ENCODE data around the gene TSPAN4. TPM values are rescaled to one million over a fixed set of nuclear protein-coding genes. Genes with fewer than 3 reads are reported as not detected.

TSPAN4 gene
- total and polyA plus RNA-seq, 9 of the 15 experiments (the other 6 are each of a cell fraction or from before 2014, with no cell fraction given) = 0.07 to 31.0 (median 15.7) TPM

GRCh38 chr11:802693-803466 is 39.8 kb upstream of the TSPAN4 start:
- Histone ChIP-seq H3K27me3 (ENCODE audit: control insufficient read depth in 2 of 2, insufficient read depth in 2 of 2, low read length in 2 of 2) (no peaks in the 10 kb centered on the region), H3K9me1 (ENCODE audit: control insufficient read depth, insufficient read depth, low read length) (no peaks in the 10 kb centered on the region), H2AFZ (ENCODE audit: low read depth, low read length) (no peak overlapping the region), H3K79me2 (ENCODE audit: control insufficient read depth, insufficient read depth, low read length) (peaks cover 22% of the 10 kb centered on the region), H3K27ac (ENCODE audit: extremely low read depth, low read depth, low read length) (no peak overlapping the region), H3K9me3 (replicated peaks; ENCODE audit: control insufficient read depth, insufficient read depth, low read depth, low read length) (no peaks in the 10 kb centered on the region), H3K4me2 (ENCODE audit: insufficient read depth, low read length) (no peak overlapping the region), H3K9ac (ENCODE audit: insufficient read depth in 1 of 2, low read depth in 2 of 2, low read length in 2 of 2) (peak overlapping the region in 1 of 2 experiments; percentile 97; a peak in 2 of 4 replicates), H3K4me1 (replicated peaks in 1 of 2; ENCODE audit: control insufficient read depth in 2 of 2, insufficient read depth in 2 of 2, low read length in 2 of 2) (peaks cover 10 to 93% of the 10 kb centered on the region in 2 experiments; a peak in 4 of 5 replicates), H3K36me3 (ENCODE audit: control insufficient read depth, insufficient read depth, low read length) (peaks cover 38% of the 10 kb centered on the region; the same call in 1 of the 3 replicates), H3K4me3 (no peak overlapping the region), H4K20me1 (replicated peaks; ENCODE audit: control insufficient read depth, insufficient read depth, low read length) (no peaks in the 10 kb centered on the region)
- POLR2A ChIA-PET = interaction anchor here (0.6 to 1.1 kb wide), 4 partner anchors 24 to 111 kb away, joined by 3 to 4 read pairs (median 4); no protein-coding TSS in a partner anchor
- ATAC-seq (no peak), FAIRE-seq (no peak), DNase-seq (ENCODE audit: extremely low read depth in 1 of 4, low spot score in 3 of 4) (no peak)
- CTCF ChIA-PET (ENCODE audit: low intra/inter-chr PET ratio) = no interaction called here
- WGBS (ENCODE audit: insufficient coverage, low coverage, missing lambda C conversion rate) = 91% methylated on average over 21 of the region's 28 CpGs
- in situ Hi-C loops (cut with MboI) (no loop called here), intact Hi-C loops (cut with micrococcal nuclease) (no loop called here)
- no TSS peak for BruUV-seq (replicated peaks)
- TF ChIP-seq ZFP1 (CRISPR knock-in tag; IDR thresholded peaks at IDR 0.05) = no peak
- TF ChIP-seq, protein P1, sequence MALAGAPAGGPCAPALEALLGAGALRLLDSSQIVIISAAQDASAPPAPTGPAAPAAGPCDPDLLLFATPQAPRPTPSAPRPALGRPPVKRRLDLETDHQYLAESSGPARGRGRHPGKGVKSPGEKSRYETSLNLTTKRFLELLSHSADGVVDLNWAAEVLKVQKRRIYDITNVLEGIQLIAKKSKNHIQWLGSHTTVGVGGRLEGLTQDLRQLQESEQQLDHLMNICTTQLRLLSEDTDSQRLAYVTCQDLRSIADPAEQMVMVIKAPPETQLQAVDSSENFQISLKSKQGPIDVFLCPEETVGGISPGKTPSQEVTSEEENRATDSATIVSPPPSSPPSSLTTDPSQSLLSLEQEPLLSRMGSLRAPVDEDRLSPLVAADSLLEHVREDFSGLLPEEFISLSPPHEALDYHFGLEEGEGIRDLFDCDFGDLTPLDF (CRISPR knock-in tag; IDR thresholded peaks at IDR 0.05) = no peak
- TF ChIP-seq MEIS2 (IDR thresholded peaks at IDR 0.05; ENCODE audit: partially characterized antibody) = no peak
- no peak for TF ChIP-seq TEAD1 (CRISPR knock-in tag; IDR thresholded peaks at IDR 0.05)
- no peak for TF ChIP-seq ZSCAN32 (CRISPR knock-in tag; IDR thresholded peaks at IDR 0.05)
- TF ChIP-seq KLF1 (tag; IDR thresholded peaks at IDR 0.05) = no peak
- no peak for TF ChIP-seq RNF2 (IDR thresholded peaks at IDR 0.05)
- no peak for TF ChIP-seq ZNF277 (CRISPR knock-in tag; IDR thresholded peaks at IDR 0.05; ENCODE audit: borderline replicate concordance)
- TF ChIP-seq, protein P2, sequence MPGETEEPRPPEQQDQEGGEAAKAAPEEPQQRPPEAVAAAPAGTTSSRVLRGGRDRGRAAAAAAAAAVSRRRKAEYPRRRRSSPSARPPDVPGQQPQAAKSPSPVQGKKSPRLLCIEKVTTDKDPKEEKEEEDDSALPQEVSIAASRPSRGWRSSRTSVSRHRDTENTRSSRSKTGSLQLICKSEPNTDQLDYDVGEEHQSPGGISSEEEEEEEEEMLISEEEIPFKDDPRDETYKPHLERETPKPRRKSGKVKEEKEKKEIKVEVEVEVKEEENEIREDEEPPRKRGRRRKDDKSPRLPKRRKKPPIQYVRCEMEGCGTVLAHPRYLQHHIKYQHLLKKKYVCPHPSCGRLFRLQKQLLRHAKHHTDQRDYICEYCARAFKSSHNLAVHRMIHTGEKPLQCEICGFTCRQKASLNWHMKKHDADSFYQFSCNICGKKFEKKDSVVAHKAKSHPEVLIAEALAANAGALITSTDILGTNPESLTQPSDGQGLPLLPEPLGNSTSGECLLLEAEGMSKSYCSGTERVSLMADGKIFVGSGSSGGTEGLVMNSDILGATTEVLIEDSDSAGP (CRISPR knock-in tag; IDR thresholded peaks at IDR 0.05) = no peak
- no peak for TF ChIP-seq NCOR1 (IDR thresholded peaks at IDR 0.05)
- TF ChIP-seq, protein P3, sequence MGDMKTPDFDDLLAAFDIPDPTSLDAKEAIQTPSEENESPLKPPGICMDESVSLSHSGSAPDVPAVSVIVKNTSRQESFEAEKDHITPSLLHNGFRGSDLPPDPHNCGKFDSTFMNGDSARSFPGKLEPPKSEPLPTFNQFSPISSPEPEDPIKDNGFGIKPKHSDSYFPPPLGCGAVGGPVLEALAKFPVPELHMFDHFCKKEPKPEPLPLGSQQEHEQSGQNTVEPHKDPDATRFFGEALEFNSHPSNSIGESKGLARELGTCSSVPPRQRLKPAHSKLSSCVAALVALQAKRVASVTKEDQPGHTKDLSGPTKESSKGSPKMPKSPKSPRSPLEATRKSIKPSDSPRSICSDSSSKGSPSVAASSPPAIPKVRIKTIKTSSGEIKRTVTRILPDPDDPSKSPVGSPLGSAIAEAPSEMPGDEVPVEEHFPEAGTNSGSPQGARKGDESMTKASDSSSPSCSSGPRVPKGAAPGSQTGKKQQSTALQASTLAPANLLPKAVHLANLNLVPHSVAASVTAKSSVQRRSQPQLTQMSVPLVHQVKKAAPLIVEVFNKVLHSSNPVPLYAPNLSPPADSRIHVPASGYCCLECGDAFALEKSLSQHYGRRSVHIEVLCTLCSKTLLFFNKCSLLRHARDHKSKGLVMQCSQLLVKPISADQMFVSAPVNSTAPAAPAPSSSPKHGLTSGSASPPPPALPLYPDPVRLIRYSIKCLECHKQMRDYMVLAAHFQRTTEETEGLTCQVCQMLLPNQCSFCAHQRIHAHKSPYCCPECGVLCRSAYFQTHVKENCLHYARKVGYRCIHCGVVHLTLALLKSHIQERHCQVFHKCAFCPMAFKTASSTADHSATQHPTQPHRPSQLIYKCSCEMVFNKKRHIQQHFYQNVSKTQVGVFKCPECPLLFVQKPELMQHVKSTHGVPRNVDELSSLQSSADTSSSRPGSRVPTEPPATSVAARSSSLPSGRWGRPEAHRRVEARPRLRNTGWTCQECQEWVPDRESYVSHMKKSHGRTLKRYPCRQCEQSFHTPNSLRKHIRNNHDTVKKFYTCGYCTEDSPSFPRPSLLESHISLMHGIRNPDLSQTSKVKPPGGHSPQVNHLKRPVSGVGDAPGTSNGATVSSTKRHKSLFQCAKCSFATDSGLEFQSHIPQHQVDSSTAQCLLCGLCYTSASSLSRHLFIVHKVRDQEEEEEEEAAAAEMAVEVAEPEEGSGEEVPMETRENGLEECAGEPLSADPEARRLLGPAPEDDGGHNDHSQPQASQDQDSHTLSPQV (IDR thresholded peaks at IDR 0.05) = no peak
- TF ChIP-seq ZNF830 (CRISPR knock-in tag; IDR thresholded peaks at IDR 0.05) = no peak
- no peak for TF ChIP-seq ZNF224 (CRISPR knock-in tag; IDR thresholded peaks at IDR 0.05)

Data from K562 (cell line).